G401.6 (cell line): ENCODE measurements around the gene CYFIP1.

Experiments used
- FAIRE-seq: peaks from 2 replicates; lab custom pipeline; 2012; peaks lifted over from hg19 to GRCh38; lab: Jason Lieb, UNC

CYFIP1 gene

GRCh38 chr15:22949074-22949547, 31.1 kb downstream of the CYFIP1 start:
- FAIRE-seq: no peak

GRCh38 chr15:22948056-22948455, 32.1 kb downstream of the CYFIP1 start:
- FAIRE-seq: no peak

DNA sequence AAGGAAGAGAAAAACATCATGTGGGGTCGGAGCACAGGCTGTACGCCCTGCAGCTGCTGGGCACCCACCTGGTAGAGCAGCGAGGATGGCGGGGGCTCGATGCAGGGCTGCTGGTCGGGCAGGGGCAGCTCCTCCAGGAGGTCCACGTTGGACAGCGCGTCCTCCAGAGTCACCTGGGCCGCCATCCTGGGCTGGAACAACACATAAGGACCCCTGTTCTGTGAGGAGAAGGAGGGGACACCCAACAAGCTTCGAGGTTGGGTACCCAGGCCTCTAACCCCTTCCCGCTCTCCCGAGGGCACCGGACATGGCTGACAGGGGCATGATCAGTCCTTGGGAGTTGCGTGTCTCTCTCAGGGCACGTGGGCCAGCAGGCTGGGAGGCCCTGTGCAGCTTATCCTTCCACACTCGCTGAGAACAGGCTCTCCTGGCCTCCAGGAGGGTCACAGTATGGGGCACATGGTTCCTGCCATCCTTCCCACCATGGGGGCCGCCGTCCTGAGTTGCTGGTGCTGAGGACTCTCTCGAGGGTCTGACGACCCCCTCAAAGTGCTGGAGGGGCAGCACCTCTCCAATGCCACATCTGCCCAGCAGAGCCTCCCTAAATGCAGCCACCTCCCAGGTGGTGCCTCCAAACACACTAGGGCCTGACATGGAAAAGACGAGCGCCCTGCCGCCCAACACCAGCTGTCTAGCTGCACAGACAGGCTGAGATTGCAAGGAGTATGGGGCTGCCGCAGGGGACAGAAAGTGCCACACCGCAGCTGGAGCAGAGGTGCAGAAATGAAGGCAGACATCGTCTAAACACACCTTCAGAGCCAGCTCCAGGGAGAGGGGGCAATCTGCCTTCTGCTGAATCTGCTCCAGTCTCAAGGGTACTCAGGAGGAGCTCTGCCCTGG, 32.8 kb downstream of the CYFIP1 start:
- FAIRE-seq: no peak

GRCh38 chr15:22945071-22945470, 35.1 kb downstream of the CYFIP1 start:
- no peak for FAIRE-seq

DNA sequence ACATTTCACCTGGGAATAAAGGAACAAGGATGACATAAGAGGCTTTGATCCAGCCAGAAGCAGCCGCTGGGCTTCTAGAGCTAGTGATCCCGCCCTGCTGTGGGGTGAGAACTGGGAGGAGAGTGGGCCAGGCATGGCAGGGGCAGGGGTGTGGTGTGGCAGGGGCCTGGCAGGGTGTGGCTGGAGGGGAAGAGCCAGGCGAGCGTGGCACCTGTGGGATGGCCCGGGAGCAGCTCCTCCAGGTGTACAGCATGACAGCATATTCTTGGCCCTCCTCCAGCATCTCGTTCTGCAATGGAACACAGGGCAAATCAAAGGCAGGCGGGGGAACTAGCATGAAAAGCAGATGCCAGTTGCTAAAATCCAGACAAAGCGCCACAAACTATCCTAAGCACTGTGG, 35.5 kb downstream of the CYFIP1 start:
- no peak for FAIRE-seq

GRCh38 chr15:22942877-22943276, 37.3 kb downstream of the CYFIP1 start:
- no peak for FAIRE-seq

GRCh38 chr15:22942306-22942855, 37.8 kb downstream of the CYFIP1 start:
- no peak for FAIRE-seq

- no peak for FAIRE-seq
Measured at GRCh38 chr15:22941179-22941578, 39.0 kb downstream of the CYFIP1 start.

DNA sequence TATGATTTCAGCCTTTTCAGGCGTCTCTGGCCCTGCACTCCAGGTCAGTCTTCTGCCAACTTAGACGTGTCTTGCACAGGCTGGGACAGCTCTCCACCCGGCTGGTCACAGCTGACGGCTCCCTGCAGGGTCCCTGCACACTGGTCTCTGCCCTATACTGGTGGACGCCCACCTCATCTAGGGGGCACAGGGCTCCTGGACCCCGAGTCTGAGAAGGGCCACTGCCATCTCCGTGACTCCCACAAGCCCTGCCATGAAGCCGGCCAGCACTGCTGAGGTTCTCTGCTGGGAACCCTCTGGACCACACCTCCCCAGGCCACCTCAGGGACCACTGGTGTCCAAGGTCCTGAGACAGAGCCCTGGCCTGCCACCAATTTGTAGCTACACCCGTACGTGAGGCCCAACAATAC, 40.5 kb downstream of the CYFIP1 start:
- no peak for FAIRE-seq

DNA sequence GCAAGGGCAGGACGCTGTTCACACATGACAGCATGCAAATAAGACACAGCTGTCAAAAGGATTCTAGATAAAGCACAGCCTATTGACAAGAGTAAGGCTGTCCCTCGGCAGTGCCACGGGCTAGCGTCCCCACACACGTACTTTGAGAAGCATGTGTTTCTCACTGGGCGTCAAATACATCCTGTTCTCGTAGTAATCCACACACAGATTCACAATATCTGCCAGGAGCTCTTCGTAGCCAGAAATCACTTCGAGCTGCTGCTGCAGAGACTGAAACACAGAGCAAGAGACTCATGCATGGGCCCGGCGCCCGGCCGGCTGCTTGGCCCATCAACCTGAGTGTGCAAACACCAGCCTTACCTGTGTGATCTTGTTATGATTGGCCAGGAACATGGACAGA, 41.1 kb downstream of the CYFIP1 start:
- FAIRE-seq: no peak

DNA sequence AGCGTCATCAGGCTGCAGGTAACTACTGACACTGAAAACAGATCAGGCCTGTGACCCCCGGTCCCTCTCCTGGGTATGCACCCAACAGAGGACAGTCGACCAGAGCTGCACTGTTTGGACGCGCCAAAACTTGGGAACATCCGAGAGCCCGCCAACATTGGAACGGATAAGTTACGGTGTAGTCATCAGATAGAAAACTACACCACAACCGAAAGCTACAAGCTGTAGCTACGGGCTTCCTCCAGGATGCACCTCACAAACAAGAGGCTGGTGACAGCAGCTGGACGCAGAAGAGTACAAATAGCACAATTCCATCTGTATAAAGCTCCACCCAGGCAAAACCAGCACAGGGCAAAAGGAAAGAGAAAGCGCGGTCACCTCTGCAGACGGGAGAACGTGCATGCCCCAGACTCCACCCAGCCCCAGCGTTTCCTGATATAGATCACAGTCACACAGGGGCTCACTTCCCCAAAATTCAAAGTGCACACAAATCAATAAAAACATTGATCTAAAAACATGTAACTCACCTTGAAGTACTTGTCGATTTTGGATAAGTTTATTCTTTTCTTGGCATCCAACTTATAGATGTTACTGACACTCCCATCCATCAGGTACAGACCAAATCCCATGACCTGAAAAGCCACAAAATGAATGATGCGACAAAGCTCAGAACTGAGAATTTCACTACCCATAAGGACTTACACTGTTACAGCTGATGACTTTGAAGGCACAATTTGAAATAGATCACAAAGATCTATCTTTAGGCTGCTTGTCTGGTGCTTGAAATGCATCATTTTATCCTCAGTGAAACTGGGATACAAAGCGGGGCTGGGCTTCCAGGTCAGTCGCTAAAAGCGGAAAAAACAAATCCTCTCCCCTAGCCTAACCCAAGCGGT, 43.3 kb downstream of the CYFIP1 start:
- FAIRE-seq: no peak

DNA sequence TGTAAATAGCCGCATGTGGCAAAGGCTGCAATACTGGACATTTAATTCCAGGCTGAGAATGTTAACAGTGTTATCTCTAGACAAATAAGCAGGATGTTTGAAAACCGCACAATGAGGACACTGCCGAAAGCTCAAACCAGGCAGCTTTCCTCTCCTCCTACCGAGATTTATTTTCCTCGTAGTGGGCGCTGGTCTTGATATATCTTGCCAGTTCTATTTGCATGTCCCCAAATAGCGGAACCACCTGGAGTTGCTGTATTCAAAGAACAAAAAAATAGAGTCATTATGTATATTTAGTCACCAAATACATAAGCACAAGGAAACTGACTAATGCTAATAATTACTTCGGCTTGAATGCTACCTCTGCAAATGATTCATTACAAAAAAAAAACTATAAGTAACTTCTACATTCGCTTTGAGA, 46.5 kb downstream of the CYFIP1 start:
- FAIRE-seq: no peak

DNA sequence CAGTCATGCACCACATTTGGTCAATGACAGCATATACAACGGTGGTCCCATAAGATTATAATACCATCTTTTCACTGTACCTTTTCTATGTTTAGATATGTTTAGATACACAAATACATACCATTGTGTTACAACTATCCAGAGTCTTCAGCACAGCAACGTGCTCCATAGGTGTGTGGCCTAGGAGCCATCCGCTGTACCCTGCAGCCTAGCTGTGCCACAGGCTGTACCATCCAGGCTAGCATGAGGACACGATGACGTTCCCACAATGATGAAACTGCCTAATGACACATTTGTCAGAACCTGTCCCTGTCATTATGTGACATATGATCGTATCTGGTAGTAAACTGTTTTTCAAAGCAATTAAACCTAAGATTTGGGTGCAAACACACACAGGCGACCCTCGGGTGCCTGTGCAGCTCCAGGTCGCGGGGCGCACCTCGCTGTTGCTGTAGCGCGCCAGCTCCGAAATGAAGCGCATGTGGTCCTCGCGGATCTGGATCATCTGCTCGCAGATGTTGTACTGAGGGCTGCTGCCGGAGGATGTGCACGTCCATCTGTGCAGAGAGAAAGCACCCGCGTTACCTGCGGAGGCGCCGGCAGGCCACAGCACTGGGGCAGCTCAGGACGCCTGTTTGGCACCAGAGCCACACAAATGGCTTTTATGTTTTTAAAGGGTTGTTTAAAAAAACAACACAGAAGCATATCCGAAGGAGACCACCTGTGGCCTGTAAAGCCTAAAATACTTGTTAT, 48.2 kb downstream of the CYFIP1 start:
- no peak for FAIRE-seq

GRCh38 chr15:22930782-22931484, 49.2 kb downstream of the CYFIP1 start:
- no peak for FAIRE-seq

DNA sequence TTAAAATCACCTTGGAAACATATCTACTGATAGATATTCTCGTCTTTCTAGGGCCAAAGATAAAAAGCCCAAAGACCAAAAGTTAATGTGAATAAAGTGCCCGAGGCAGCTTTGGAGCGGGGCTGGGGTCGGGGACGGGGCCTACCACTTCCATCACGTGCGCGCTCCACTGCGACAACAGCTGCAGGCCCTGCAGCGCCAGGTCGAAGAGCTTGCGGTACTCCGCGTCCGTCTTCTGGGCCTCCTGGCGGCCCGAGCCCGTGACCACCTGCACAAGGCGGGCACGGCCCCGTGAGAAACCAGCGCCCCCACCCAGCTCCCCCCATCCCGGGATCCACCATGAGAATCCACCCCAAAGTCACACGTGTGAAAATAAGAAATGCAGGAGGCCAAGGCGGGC, 52.4 kb downstream of the CYFIP1 start:
- FAIRE-seq: no peak

DNA sequence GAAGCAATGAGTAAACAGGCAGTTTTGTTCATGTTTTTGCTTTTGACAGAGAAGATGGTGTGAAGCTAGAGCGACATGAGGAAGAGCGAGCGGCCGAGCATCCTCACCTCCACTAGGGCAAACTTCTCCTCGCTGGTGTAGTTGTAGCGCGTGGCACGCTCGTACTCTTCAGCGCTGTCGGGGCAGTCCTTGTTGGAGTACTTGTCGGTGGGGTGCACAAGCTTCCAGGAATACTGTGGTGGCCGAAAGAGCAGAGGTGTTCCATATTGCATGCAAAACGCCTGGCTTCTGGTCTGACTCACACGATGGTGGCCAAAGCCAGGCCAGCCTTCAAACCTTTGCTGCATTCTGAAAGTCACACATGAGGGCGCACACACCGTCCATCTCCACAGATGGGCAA, 54.3 kb downstream of the CYFIP1 start:
- no peak for FAIRE-seq

- FAIRE-seq: no peak
Measured at GRCh38 chr15:22922003-22922402, 58.2 kb downstream of the CYFIP1 start.

DNA sequence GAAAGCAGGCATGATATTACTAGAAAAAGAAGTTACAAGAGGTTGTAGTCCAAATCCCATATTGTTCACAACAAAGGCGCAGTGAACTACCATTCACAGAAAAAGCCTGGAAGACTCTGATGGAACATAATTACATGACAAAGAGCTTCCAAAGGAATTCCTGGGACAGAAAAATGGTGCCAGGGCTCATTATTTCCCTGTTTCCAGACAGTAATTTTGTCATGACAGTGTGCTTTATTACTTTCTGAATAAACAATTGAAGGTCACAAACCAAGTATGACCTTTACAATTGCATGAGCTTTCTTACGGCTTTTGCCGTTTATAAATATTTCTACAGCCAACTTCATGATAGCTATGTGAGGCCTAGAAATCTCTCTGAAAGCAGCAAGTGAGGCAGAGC, 61.0 kb downstream of the CYFIP1 start:
- FAIRE-seq: no peak

GRCh38 chr15:22918596-22919140, 61.5 kb downstream of the CYFIP1 start:
- FAIRE-seq: no peak

DNA sequence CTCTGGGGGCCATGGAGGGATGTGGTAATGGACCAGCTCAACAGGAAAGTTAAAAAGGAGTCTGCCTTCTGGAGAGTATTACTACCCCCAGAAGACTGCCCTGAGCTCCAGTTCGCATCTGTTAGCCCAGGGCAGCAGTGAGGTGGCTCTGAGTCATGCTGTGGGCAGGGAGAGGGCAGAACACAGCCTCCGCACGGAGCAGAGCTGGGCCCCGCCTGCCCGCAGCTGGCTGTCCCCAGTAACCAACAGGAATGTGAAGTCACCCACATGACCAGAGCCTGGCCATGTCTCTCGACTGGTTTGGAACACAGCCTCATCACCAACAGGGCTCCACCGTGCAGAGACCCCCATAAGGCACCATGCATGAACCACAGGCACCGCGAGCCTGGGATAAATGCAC, 62.1 kb downstream of the CYFIP1 start:
- no peak for FAIRE-seq

DNA sequence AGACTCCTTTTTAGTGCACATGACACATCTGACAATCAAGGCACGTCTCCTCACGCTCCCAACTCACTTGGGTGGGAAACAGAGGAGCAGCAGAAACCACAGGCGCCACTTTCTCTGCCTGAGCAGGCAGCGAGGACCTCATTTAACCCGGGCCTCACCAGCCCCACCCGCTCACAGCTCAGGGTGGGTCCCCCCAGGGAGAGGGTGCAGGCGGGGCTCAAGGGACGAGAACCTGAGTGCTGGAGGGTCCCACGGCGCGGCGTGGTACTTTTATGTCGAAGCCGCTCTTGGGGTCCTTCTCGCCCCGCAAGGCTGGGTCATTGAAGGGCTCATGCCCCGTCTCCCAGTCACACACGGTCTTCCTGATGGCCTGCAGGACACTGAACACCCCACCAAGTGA, 62.6 kb downstream of the CYFIP1 start:
- no peak for FAIRE-seq
